NCI-H460 (cell line): Measurements from ENCODE around the gene MAPKAPK5. TPM values are rescaled to one million over a fixed set of nuclear protein-coding genes. Genes with fewer than 3 reads are reported as not detected.
"Not testable (repeated sequence)": the region's sequence is repeated elsewhere in the genome, so short reads cannot be mapped to it uniquely, and the experiment has no call there.

ENCODE experiments used
- DNase-seq: peaks from one replicate; pipeline ENCODE4 v3.0.0-alpha.2; 2016; ENCODE audit warnings: low read depth; ENCODE audit errors: extremely low read depth
- total RNA-seq: library from RNA; depleted of rRNA; stranded (reverse); fragments of >200 nt; shearing (Covaris generic); gene quantifications from 2 replicates; pipeline ENCODE4 v1.2.3, GENCODE V29; 2014

Gene MAPKAPK5
- total RNA-seq, 1 experiment from 2014 or later: 60.9 TPM

DNA sequence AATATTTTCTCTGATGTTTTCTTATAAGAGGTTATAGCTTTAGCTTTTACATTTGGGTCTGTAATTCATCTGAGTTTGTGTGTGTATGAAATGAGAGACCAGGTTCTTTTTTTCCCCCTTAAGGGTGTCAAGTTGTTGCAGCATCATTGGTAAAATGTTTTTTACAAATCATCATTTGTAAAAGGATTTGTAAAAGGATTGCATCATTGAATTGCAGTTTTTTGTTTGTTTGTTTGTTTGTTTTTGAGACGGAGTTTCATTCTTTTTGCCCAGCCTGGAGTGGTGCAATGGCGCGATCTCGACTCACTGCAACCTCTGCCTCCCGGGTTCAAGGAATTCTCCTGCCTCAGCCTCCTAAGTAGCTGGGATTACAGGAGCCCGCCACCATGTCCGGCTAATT lies 31.1 kb downstream of the MAPKAPK5 start:
- no peak for DNase-seq

DNA sequence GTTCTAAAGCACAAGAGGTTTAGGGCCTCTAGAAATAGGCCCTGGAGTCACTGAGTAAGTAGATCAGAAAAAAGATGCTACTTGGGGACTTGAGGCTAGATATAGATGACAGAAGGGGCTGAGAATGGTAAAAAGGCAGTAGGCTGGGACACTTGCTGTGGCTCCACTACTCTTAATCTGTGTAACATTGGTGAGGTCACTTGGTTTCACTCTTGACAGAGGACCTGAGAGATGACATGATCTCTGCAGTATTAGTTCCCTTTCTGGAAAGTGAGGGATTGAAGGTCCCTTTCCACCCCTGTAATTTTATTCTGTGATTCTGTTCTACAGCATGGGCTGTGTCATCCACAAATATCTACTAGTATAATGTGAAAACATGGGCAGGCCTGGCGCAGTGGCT lies 39.7 kb downstream of the MAPKAPK5 start:
- DNase-seq: no peak

DNA sequence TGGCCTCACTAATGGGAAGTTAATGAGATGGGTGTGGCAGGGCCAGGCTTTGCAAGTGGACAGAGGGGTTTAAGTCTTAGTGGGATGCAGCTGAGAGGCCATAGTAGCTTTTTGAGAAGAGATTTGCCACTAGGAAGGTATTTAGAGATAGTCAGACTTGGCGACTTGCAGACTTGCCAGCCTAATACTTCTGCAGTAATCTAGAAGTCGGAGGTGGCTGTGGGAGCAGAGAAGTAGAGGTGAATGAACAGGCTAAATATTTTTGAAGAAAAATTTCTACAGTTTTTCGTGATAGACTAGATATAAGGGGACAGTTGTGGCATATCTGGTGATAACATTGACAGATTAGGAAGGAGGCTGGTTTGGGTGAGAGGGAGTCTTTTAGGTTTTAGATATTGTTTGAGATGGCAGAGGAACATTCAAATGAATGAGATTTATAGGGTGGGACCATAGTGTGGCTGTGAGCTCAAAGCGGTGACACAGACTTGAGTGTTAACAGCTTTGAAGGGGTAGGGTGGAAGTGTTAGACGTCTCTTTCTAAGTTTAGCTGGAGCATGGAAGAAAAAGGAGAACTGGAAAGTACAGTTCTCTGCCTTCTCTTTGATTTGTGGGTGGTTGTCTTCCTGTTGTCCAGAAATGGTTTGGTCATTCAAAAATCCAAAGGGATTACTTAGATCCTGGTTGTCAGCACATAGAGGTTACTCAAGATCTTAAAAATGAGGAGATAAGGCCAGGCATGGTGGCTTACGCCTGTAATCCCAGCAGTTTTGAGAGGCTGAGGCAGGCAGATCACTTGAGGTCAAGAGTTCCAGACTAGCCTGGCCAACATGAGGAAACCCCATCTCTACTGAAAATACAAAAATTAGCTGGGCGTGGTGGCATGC lies 44.9 kb downstream of the MAPKAPK5 start:
- DNase-seq: no peak

DNA sequence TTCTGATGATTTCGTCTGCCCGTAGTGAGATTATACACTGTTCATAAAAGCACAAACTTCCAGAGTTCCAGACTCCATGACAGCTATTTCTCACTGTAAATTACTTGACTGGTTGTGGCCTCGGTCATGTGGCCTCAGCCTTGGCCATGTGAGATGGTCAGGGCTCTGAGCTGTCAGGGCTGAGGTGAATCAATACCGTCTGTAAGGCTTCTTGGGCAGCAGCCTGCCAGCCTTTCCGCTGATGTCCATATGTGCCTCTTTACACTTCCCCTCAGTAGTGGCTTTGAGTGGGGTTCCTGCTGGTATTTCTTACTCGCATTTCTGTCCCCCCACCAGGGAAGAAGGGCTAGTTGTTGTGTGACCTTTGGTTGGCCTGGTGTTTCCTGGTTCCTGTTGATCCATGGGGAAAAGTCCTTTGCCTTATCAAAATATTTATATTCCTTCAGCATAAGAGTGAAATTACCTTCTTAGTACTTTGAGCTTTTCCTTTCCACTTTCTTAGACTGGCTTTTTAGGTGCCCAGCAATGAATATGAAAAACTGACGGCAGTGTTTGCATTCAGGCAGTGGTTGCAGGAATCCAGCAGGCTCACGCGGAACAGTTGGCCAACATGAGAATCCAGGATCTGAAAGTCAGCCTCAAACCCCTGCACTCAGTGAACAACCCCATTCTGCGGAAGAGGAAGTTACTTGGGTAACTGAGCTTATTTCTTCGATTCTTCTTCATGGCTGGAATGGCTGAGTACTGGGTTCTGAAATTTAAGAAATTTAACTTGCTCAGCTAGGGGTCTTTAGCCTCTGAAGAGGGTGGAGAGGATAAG lies 46.1 kb downstream of the MAPKAPK5 start:
- DNase-seq: no peak

DNA sequence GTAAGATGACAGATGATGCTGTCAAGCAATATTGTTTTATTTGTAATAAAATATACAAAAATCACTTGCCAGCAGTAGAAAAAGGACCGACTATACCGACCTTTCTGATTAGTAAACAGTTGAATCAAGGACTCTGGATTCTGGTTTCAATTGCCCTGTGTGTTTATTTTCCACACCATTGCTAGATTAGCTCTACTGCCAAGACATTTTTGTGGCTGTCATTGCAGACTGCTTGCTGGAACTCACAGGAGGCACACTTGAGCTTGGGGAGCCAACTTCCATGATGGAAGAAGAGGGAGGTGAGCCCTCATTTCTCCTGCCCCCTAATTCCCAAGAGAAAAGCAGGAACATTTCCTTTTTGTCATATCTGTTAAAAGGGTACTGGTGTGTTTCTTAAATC lies 51.3 kb downstream of the MAPKAPK5 start:
- DNase-seq: no peak

DNA sequence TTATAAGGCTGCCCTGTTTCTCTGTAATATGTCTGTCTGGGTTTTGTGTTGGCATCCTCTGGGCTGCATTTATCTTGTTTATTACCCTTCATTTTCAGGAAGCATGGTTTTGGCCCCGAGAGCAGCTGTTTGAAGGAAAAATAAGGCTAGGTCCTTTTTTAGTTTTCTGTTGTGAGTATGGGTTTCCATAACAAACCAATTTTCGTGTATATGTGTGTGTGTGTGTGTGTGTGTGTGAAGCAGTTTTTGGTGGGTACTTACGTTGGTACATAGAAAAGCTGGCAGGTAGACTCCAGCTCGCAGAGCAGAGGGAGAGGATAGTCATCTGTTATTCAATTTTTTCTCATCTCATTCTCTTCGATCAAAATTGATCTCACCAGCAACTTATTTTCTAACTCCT lies 52.5 kb downstream of the MAPKAPK5 start:
- DNase-seq: no peak

DNA sequence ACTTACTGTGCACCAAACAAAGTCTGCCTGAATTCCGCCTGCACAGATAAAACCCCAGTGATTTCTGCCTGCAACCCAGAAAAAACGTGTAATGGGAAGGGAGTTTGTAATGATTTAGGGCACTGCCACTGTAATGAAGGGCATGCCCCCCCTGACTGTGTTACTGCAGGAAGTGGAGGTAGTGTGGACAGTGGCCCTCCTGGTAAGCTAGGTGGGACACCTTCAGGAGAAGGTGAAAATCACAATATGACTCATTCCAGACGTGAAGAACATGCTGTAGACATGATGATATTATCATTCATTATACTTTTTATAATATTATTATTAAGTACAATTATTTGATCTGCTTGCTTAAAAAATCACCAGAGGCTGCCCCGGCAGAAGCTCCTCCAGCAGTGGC lies 59.2 kb downstream of the MAPKAPK5 start:
- no peak for DNase-seq

DNA sequence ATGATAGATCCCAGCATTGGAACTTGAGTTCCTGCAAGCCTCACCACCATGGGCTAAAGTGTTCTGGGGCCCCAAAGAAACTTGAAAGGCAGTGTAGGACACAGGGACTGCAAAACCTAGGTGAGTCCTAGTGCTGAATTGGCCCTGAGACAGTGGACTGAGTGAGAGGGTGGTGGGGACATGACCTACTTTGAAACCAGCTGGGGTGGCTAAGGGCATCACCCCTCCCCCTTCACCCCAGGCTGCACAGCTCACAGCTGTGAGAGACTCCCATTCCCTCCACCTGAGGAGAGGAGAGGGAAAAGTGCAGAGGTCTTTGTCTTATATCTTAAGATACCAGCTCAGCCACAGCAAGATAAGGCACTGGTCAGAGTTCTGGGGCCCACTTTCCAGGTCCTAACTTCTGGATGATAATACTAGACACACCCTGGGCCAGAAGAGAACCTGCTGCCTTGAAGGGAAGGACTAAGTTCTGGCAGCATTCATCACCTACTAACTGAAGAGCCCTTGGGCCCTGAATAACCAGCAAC lies 62.5 kb downstream of the MAPKAPK5 start:
- DNase-seq: no peak

DNA sequence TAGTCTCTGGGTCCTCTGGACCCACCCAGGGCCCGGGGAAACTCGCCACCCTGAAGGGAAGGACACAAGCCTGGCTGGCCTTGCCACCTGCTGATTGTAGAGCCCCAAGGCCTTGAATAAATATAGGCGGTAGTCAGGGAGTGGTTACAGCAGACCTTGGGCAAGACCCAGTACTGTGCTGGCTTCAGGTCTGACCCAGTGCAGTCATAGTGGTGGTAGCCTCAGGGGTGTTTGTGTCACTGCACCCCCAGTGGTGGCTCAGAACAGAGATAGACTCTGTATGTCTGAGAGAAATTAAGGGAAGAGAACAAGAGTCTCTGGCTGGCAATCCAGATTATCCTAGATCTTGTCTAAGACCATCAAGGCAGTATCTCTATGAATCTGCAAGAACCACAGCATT lies 63.5 kb downstream of the MAPKAPK5 start:
- no peak for DNase-seq

DNA sequence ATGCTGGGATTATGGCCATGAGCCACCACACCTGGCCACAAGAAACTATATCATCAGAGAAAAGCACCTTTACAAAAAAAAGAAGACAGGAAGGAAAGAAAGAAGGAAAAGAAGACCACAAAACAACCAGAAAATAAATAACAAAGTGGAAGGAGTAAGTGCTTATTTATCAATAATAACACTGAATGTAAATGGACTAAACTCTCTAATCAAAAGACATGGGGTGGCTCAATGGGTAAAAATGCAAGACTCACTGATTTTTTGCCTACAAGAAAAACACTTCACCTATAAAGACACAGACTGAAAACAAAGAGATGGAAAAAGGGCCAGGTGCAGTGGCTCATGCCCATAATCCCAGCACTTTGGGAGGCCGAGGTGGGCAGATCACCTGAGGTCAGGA lies 65.7 kb downstream of the MAPKAPK5 start:
- DNase-seq: no peak

DNA sequence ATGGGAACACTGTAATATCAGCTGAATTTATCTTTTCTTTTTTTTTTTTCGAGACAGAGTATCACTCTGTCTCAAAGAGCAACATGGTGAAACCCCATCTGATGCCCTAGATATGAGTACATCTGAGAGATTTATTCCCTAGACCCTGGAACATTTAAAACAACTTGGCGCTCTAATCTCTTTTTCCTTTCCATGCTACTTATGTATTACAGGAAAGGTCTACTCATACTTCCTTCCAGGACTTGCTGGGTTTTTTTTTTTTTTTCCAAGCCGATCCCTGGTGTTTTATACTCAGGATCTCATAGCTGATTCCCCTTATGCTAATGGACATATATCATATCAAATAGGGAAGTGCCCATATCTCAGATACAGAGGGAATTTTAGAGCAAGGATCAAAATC lies 83.1 kb downstream of the MAPKAPK5 start:
- DNase-seq: no peak

DNA sequence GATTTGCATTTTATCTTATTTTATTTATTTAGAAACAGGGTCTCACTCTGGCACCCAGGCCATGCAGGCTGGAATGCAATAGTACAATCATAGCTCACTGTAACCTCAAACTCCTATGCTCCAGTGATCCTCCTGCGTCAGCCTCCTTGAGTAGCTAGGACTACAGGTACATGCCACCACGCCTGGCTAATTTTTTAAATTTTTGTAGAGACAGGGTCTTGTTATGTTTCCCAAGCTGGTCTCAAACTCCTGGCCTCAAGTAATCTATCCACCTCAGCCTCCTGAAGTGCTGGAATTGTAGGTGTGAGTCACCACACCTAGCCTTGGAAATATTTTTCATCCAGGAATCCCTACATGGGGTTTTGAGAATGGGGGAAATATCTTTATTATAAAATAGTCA lies 84.6 kb downstream of the MAPKAPK5 start:
- no peak for DNase-seq

DNA sequence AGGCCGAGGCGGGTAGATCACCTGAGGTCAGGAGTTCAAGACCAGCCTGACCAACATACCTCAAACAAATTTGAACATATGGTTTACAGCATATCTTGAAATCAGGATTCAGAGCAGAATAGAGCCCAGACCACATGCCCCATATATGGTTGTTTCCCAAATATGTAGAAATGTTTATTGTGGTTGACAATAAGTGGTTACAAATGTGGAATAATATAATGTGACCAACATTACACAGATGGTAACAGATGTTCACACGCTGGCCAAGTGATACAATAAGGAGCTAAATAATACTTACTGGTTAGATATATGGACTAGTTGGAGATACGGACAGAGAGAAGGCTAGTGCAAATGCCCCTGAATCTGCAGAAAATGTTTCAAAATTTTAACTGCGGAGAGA lies 85.3 kb downstream of the MAPKAPK5 start:
- DNase-seq: no peak

DNA sequence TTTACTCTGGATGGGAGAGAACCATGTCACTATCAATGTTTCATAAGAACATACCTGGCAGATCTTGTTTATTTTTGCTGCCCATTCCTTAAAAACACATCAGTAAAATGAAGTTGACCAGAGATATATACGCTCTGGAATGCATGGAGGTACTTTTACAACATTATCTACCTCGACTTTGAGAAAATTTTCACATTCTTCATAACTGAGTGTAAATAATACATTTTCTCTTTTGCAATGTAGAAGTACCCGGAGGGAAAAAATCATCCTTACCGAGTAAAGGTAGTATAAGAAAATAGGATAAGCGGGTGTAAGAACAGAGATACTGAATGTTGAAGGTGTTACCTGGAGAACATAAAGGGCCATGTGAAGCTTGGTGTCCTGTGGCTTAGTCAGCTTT lies 90.2 kb downstream of the MAPKAPK5 start:
- no peak for DNase-seq

DNA sequence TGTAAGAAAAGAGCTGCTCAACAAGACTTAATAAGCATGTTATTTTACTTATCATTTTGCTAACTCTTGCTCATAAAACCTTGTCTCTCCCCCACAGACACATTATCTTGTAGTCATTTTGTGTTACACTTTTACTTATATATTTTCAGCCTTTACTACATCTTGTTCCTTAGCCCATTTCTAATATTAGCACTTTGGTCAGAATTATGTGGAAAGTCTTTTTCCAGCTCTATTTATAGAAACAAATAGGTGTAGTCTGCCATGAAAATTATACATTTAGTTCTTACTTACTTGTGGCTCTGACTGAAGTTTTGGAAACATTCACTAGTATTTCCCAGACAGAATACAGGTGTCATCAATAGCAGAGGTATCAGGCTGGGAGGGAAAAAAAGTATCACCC lies 94.8 kb downstream of the MAPKAPK5 start:
- no peak for DNase-seq

DNA sequence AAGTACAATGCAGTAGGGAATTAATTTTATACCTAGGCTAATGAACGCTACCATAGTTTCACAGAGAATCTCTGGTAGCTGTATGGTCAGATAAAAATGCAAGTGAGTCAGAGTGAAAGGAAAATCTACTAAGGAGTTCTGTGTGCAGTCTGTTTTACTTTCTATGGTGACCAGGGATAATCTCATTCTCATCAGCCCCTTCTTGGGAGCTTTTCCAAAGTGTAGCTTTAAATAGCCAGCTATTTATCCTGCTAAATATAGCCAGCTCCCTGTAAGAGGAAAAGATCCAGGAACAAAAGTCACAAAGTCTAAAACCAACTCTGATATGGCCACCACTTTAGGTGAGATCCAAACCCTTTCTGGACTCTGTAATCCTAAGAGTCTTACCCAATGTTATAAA lies 95.4 kb downstream of the MAPKAPK5 start:
- DNase-seq: no peak

DNA sequence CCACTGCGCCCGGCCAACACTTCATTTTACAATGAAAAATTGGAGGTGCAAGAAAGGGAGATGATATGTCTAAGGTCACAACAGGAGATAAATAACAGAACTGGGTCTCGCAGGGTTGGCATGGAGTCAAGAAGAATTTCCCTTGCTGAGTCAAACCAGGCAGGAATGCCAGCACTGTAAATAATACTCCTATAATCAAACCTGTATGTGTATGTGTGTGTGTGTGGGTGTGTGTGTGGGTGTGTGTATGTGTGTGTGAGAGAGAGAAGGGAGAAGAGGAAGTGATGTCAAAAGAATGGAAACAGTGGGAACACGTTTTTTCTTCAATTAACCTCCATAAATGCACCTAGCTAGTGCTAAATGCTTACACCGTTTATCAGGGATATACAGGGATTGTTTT lies 100.5 kb downstream of the MAPKAPK5 start:
- DNase-seq: no peak

DNA sequence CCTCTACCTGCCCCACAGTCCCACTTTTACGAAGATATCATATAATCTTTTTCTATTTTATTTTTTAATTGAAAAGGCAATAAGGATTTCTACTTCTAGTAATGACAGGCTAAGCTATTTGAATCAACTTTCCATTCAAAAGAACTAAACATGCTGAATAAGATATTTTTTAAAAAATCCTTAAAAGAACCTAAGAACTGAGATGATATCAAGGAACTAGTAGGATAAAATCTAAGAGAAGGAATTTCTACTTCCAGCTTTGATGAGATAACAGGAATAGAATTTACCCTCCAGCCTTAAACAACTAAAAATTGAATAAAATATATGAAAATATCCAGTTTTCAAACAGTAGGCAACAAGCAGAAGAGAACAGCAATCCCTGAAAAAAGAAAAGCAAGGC lies 101.9 kb downstream of the MAPKAPK5 start:
- no peak for DNase-seq

DNA sequence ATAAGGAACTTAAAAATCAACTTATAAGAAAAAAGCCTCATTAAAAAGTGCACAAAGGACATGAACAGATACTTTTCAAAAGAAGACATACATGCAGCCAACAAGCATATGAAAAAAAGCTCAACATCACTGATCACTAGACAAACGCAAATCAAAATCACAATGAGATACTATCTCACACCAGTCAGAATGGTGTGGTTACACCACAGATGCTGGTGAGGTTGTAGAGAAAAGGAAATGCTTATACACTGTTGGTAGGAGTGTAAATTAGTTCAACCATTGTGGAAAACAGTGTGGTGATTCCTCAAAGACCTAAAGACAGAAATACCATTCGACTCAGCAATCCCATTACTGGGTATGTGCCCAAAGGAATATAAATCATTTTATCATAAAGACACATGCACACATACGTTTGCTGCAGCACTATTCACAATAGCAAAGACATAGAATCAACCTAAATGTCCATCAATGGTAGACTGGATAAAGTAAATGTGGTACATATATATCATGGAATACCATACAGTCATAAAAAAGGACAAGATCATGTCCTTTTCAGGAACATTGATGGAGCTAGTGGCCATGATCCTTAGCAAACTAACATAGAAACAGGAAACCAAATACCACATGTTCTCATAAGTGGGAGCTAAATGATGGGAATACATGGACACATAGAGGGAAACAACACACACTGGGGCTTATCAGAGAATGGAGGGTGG lies 109.1 kb downstream of the MAPKAPK5 start:
- not testable (repeated sequence) for DNase-seq
